DMS79 treated with DMSO at 0.1 percent for 48 hours (cell line): ENCODE data around the gene ANK3.

Source experiments
- DNase-seq: peaks from one replicate; lab custom pipeline; 2025; lab: John Stamatoyannopoulos, UW

Gene ANK3

GRCh38 chr10:60377042-60377352 is 12.7 kb downstream of the ANK3 start:
- DNase-seq = no peak

- DNase-seq = no peak
Observed at GRCh38 chr10:60376221-60377041, 13.2 kb downstream of the ANK3 start.

- DNase-seq = no peak
Observed at GRCh38 chr10:60375293-60376004, 14.2 kb downstream of the ANK3 start.

GRCh38 chr10:60374836-60375235 is 14.8 kb downstream of the ANK3 start:
- DNase-seq = no peak

GRCh38 chr10:60372436-60372835 is 17.2 kb downstream of the ANK3 start:
- DNase-seq = no peak

- DNase-seq = no peak
Observed at GRCh38 chr10:60369547-60369930, 20.1 kb downstream of the ANK3 start.

- DNase-seq = no peak
Observed at GRCh38 chr10:60368875-60369546, 20.7 kb downstream of the ANK3 start.

GRCh38 chr10:60367901-60368300 is 21.8 kb downstream of the ANK3 start:
- DNase-seq = no peak

- no peak for DNase-seq
Observed at GRCh38 chr10:60367431-60367830, 22.2 kb downstream of the ANK3 start.

- DNase-seq = no peak
Observed at GRCh38 chr10:60367024-60367423, 22.7 kb downstream of the ANK3 start.

GRCh38 chr10:60363187-60363586 is 26.5 kb downstream of the ANK3 start:
- DNase-seq = no peak

GRCh38 chr10:60362461-60362860 is 27.2 kb downstream of the ANK3 start:
- DNase-seq = no peak

- DNase-seq = no peak
Observed at GRCh38 chr10:60359066-60359465, 30.6 kb downstream of the ANK3 start.

GRCh38 chr10:60358282-60358681 is 31.4 kb downstream of the ANK3 start:
- no peak for DNase-seq

- no peak for DNase-seq
Observed at GRCh38 chr10:60353519-60354258, 36.0 kb downstream of the ANK3 start.

GRCh38 chr10:60352105-60352504 is 37.6 kb downstream of the ANK3 start:
- no peak for DNase-seq

GRCh38 chr10:60351191-60351853 is 38.4 kb downstream of the ANK3 start:
- DNase-seq = no peak

GRCh38 chr10:60350400-60350799 is 39.3 kb downstream of the ANK3 start:
- DNase-seq = no peak

- no peak for DNase-seq
Observed at GRCh38 chr10:60349426-60349825, 40.2 kb downstream of the ANK3 start.

GRCh38 chr10:60348982-60349381 is 40.7 kb downstream of the ANK3 start:
- no peak for DNase-seq

GRCh38 chr10:60347270-60347669 is 42.4 kb downstream of the ANK3 start:
- DNase-seq = no peak

- DNase-seq = no peak
Observed at GRCh38 chr10:60346661-60347060, 43.0 kb downstream of the ANK3 start.
